HG03342 (cell line): ENCODE data around the gene PAPSS2.
"Not testable (repeated sequence)": the region's sequence is repeated elsewhere in the genome, so short reads cannot be mapped to it uniquely, and the experiment has no call there.

ENCODE experiments used
- ATAC-seq: cut with Tn5 transposase; IDR thresholded peaks from one replicate; pipeline ENCODE4 v1.9.1; 2021; ENCODE audit warnings: mild to moderate bottlenecking, moderate library complexity; ENCODE audit not compliant: unreplicated experiment

PAPSS2 gene

DNA sequence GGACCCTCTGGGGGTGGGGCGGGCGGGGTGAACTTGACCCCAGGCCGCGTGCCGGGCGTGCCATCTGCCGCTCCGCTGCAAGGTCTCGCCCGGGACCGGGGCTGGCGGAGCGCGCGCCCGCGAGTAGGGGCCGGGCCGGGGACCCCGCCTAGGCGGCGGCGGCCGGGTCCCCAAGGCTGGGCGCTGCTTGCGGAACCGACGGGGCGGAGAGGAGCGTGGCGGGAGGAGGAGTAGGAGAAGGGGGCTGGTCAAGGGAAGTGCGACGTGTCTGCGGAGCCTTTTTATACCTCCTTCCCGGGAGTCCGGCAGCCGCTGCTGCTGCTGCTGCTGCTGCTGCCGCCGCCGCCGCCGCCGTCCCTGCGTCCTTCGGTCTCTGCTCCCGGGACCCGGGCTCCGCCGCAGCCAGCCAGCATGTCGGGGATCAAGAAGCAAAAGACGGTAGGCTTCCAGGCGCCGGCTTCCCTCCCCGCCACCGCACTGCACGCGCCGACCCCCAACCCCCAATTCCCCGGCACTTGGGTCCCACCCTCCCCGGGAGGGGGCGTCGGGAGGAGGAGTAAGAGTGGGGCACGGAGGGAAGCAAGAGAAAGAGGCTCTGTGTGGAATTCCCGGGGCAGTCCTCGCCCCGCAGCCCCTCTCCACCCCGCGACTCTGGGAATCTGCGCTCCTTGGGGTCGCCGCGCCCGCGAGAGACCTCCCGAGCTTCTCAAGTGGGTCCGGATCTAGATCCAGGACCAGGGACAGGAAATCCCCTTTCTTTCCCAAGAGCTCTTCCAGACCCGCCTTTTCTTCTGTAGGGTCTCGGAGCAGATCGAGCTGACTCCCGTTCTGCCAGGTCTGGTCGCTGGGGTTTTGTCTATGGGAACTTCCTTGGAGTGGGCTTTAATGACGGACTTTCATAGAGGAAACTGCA lies at the start of gene PAPSS2:
Gene PAPSS2 (plus strand): TSS at position 308 of the 913 bp plus-strand sequence. CDS start 104 bp downstream, at position 412.
- ATAC-seq, result no peak

GRCh38 chr10:87611341-87611740 lies 48.3 kb upstream of the PAPSS2 start:
- not testable (repeated sequence) for ATAC-seq

DNA sequence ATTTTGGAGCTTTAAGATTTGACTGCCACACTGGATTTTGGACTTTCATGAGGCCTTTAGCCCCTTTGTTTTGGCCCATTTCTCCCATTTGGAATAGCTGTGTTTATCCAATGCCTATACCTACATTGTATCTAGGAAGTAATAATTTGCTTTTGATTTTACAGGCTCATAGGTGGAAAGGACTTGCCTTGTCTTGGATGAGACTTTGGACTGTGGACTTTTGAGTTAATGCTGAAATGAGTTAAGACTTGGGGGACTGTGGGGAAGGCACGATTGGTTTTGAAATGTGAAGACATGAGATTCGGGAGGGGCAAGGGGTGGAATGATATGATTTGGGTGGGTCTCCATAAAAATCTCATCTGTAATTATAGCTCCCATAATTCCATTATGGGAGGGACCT lies 47.6 kb upstream of the PAPSS2 start:
- ATAC-seq, result no peak

- no peak for ATAC-seq
These were observed 45.9 kb upstream of the PAPSS2 start for GRCh38 chr10:87613751-87614150.

- ATAC-seq, result no peak
These were observed 43.8 kb upstream of the PAPSS2 start for GRCh38 chr10:87615856-87616255.

GRCh38 chr10:87617503-87617902 lies 42.2 kb upstream of the PAPSS2 start:
- ATAC-seq, result no peak

DNA sequence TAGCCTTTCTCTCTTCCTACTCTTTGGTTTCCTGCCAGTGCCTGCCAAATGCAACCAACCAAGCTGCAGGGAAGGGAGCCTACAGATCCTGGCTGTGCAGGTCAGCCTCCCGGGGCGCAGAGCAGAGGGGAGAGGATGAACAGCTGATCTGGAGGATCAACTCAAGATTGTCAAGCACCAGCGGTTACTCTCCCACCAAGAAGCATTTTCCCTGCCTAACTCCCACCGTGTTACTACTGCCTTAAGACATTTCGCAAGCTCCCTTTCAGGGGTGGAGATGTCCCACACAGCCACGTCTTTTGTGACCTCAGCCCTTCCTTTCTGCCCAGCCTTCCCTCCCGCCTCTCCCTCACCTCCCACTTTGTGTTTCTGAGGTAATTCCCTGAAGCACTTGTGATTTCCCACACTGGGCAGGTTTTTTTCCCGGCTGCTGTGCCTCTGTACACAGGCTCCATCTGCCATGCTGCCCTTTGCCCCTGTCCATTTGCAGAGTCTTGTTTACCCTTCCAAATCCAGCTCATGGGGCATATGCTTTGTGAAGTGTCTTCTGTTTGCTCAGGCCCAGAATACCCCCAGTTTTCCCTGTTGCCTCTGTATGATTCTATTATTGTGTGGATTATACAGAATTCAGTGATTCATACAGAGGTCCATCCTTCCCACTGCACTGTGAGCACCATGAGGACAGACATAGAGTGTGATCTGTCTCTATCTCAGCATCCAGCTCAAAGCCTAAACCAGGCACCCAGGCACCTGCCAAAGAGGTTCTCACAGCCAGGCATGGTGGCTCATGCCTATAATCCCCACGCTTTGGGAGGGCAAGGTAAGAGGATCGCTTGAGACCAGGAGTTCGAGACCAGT lies 40.9 kb upstream of the PAPSS2 start:
- no peak for ATAC-seq

DNA sequence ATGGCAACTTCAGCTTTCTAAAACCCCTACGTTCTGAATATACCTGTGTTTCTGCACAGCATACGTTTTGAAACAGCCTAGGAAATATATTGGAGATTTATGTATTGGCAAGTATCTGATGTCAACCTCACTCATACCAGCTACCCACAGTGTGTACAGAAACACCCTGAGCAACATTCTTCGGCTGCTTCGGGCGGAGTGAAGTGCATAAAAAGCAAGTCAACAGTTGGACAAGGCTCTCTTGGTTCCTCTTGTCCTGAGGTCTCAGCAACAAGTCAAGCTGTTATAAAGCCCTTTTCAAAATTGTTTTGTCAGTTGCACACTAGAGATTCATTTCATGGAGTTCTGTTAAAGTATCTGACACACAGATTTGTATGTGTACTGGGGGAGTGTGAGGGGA lies 40.0 kb upstream of the PAPSS2 start:
- ATAC-seq, result no peak

GRCh38 chr10:87621440-87621839 lies 38.2 kb upstream of the PAPSS2 start:
- ATAC-seq, result not testable (repeated sequence)

DNA sequence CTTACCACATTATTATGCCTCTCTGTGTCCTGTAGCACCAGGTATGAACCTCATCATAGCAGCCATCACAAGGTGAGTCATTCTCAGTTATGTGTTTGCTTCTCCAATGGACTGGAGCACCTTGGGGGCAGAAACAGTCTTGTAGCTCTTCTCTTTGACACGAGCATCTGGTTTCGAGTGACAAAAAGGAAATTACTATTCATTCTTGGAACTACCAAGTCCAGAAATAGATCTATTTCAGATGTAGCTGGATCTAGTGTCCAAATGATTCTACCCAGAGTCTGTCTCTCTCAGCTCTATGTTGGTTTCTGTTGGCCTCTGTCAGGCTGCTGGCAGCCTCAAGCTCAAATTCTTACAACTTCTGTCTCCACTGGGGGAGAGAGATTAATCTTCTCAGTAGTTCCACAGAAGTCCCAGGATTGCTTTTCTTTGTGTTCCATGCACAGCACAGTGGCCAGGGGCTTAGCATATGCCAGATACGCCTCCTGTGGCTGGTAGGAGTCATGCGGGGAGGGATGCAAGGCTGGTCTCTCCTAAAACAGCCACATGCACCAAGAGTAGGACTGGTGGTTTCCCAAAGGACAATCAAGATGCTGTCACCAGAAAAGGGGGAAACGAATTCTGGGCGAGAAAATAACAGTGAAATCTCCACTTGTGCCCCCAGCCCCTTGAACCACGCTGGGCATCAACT lies 37.2 kb upstream of the PAPSS2 start:
- peak; percentile 55 for ATAC-seq

GRCh38 chr10:87623191-87623590 lies 36.5 kb upstream of the PAPSS2 start:
- ATAC-seq, result no peak

GRCh38 chr10:87625661-87626060 lies 34.0 kb upstream of the PAPSS2 start:
- no peak for ATAC-seq

- no peak for ATAC-seq
These were observed 33.2 kb upstream of the PAPSS2 start for GRCh38 chr10:87626422-87626892.

DNA sequence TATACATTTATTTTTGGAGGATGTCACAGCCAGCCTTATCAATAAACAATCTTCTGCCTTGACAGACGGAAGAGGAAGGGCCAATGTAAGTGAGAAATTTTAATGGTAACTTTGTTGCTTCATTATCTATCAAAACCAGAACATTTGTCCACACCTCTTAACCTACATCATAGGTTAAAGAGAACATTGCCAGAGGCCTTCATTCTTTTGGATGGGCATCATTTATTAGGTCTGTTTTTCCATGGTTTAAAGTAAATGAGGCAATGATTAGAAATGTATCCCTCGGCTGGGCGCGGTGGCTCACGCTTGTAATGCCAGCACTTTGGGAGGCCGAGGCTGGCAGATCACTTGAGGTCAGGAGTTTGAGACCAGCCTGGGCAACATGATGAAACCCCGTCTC lies 29.5 kb upstream of the PAPSS2 start:
- ATAC-seq, result no peak

DNA sequence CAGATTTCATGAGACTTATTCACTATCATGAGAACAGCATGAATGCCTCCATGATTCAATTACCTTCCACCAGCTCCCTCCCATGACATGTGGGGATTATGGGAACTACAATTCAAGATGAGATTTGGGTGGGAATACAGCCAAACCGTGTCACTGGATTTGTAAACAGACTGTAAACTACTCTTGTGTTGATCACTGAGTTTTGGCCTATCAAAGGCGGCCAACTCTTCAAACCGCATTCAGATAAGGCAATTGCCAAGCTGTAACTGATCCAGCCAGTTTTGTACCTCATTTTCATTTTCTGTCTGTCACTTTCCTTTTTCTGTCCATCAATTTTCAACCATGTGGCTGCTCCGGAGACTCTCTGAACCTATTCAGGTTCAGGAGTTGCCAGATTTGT lies 27.2 kb upstream of the PAPSS2 start:
- ATAC-seq, result no peak

- no peak for ATAC-seq
These were observed 25.4 kb upstream of the PAPSS2 start for GRCh38 chr10:87634311-87634710.

DNA sequence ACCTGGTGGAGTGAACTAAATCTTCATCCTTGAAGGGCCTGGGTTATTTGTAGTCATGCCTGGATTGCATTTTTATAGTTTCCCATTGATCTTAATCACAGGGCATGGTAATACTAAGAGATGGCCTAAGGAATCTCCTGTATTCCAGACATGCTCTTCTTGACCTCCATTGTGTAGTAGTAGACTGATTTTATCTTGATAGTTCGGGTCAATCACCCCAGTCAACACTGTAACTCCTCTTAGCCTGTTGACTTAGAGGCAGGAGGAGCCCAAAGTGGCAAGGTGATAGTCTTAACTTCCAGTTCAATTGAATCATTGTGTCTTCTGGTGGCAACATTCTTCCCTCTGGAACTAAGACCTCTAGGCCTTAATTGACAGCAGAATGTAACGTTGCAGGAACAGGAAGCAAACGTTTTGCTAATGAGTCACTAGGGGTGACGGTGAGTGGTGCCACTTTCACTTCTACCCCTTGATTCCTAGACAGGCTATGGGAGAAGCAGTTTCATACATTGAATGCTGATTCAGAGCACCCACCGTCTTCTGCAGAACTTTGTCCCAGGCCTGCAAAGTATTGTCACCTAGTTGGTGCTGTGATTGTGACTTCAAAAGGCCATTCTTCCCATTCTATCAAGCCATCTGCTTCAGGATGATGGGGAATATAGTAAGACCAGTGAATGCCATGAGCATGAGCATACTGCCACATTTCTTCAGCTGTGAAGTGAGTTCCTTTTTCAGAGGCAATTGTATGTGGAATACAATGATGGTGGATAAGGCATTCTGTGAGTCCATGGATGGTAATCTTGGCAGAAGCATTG lies 24.0 kb upstream of the PAPSS2 start:
- peak; percentile 78 for ATAC-seq

DNA sequence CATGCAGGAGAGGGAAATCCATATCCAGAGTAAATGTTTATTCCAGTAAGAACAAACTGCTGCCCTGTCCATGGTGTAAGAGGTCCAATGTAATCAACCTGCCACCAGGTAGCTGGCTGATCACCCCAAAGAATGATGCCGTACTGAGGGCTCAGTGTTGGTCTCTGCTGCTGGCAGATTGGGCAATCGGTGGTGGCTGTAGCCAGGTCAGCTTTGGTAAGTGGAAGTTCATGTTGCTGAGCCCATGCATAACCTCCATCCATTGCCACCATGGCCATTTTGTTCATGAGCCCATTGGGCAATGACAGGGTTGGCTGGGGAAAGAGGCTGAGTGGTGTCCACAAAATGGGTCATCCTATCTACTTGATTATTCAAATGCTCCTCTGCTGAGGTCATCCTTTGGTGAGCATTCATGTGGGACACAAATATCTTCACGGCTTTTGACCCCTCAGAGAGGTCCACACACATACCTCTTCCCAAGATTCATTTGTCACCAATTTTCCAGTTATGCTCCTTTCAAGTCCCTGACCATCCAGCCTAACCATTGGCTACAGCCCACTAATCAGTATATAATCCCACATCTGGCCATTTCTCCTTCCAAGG lies 23.3 kb upstream of the PAPSS2 start:
- no peak for ATAC-seq

DNA sequence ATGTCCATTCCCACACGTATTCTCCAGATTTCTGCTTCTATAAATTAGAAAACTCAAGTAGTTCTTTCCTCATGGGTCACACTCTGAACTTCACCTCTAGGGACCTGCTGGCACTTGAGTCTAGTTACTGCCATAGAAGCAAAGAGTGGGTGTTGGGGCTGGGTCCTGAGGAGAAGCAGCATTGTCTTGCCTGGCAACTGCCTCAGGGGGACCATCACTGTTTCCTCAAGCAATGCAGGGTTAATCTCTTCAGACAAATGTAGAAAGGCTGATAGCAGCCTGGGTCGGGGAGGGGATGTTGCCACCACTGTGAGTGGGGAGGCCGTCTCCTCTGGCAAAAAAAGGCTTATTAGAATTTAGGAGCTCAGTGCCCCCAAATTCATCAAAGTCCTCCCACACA lies 20.2 kb upstream of the PAPSS2 start:
- ATAC-seq, result no peak

GRCh38 chr10:87640043-87640442 lies 19.6 kb upstream of the PAPSS2 start:
- no peak for ATAC-seq
